SK-N-MC (cell line): ENCODE data around the gene NR3C1.

ENCODE experiments used
- EZH2 ChIP-seq: fragments of 200-600 bp; sonication (generic); IDR thresholded peaks from one replicate; pipeline ENCODE4 v1.6.1; 2017; ENCODE audit warnings: antibody characterized with exemption
- FOXP2 ChIP-seq: optimal IDR thresholded peaks from 2 replicates; pipeline ENCODE3; 2011; ENCODE audit warnings: mild to moderate bottlenecking, moderate library complexity; ENCODE audit not compliant: insufficient read depth; ENCODE audit errors: extremely low read length, control extremely low read depth
- POLR2AphosphoS5 ChIP-seq: IDR thresholded peaks from 2 replicates; pipeline ENCODE4 v1.6.1; 2012; ENCODE audit warnings: mild to moderate bottlenecking, low read depth, low read length, borderline replicate concordance

GRCh38 chr5:143379606-143380005 lies 23.9 kb downstream of the NR3C1 start:
- TF ChIP-seq EZH2: no peak
- no peak for TF ChIP-seq POLR2AphosphoS5
- no peak for TF ChIP-seq FOXP2
